ENCODE results near the gene FAM114A1. TPM values are rescaled to one million over a fixed set of nuclear protein-coding genes. Genes with fewer than 3 reads are reported as not detected.
"Not testable (repeated sequence)": the region's sequence is repeated elsewhere in the genome, so short reads cannot be mapped to it uniquely, and the experiment has no call there.

The FAM114A1 gene
- total RNA-seq, 3 donors from 2014 or later (not counting 1 experiment from before 2014, with no cell fraction given), result 0.31 to 0.70 TPM; not detected in 1

- H3K4me3 Mint-ChIP-seq, result no peak overlapping the region
- H3K36me3 Mint-ChIP-seq, result peaks cover 10% of the 10 kb centered on the region
- no peak for TF ChIP-seq CTCF (IDR thresholded peaks at IDR 0.05)
- no peaks in the 10 kb centered on the region for H3K4me1 Mint-ChIP-seq
- WGBS (ENCODE audit: insufficient coverage), result 35% methylated on average over 9 of the region's 10 CpGs
- H3K4me3 ChIP-seq (ENCODE audit: low read length), result no peak overlapping the region
- H3K4me1 ChIP-seq (ENCODE audit: control insufficient read depth, insufficient read depth, low read length), result no peaks in the 10 kb centered on the region
- H3K36me3 ChIP-seq (ENCODE audit: control insufficient read depth, insufficient read depth, low read length), result peaks cover 59% of the 10 kb centered on the region
- no peak for ATAC-seq
- no peaks in the 10 kb centered on the region for H3K9me3 Mint-ChIP-seq
- intact Hi-C loops (cut with micrococcal nuclease), result loop anchor here (10.0 kb wide), 1 partner anchor 149 kb away; no protein-coding TSS in a partner anchor
- peak overlapping the region in 1 of 2 donors; percentile 27 for H3K27ac Mint-ChIP-seq
- peak overlapping the region; percentile 17 for H3K27ac ChIP-seq (ENCODE audit: low read length)
- peak in 1 of 2 donors; percentile 18 for DNase-seq
- H3K27me3 Mint-ChIP-seq (ENCODE audit: low read depth in 2 of 2), result no peaks in the 10 kb centered on the region
- no peaks in the 10 kb centered on the region for H3K9me3 ChIP-seq (ENCODE audit: control insufficient read depth, insufficient read depth, low read length)
- no peaks in the 10 kb centered on the region for H3K27me3 ChIP-seq (ENCODE audit: control insufficient read depth, insufficient read depth, low read length)
Observed at GRCh38 chr4:38985410-38986100, 117.9 kb downstream of the FAM114A1 start.

GRCh38 chr4:38987491-38987890 lies 119.9 kb downstream of the FAM114A1 start:
- no peaks in the 10 kb centered on the region for H3K9me3 ChIP-seq (ENCODE audit: control insufficient read depth, insufficient read depth, low read length)
- Mint-ChIP-seq H3K27me3 (ENCODE audit: low read depth in 2 of 2) (no peaks in the 10 kb centered on the region), H3K36me3 (peaks cover 8% of the 10 kb centered on the region), H3K4me1 (no peaks in the 10 kb centered on the region), H3K9me3 (no peaks in the 10 kb centered on the region), H3K4me3 (no peak overlapping the region), H3K27ac (no peak overlapping the region)
- intact Hi-C loops (cut with micrococcal nuclease), result loop anchor here (10.0 kb wide), 1 partner anchor 147 kb away; no protein-coding TSS in a partner anchor
- ATAC-seq (no peak), DNase-seq (no peak)
- peaks cover 52% of the 10 kb centered on the region for H3K36me3 ChIP-seq (ENCODE audit: control insufficient read depth, insufficient read depth, low read length)
- no peaks in the 10 kb centered on the region for H3K4me1 ChIP-seq (ENCODE audit: control insufficient read depth, insufficient read depth, low read length)
- H3K27me3 ChIP-seq (ENCODE audit: control insufficient read depth, insufficient read depth, low read length), result no peaks in the 10 kb centered on the region
- TF ChIP-seq CTCF (IDR thresholded peaks at IDR 0.05), result no peak
- H3K27ac ChIP-seq (ENCODE audit: low read length), result no peak overlapping the region
- no peak overlapping the region for H3K4me3 ChIP-seq (ENCODE audit: low read length)

GRCh38 chr4:38988353-38988752 lies 120.7 kb downstream of the FAM114A1 start:
- not testable (repeated sequence) for H3K36me3 Mint-ChIP-seq; H3K4me3 Mint-ChIP-seq; H3K27ac Mint-ChIP-seq; H3K4me3 ChIP-seq (ENCODE audit: low read length); H3K9me3 Mint-ChIP-seq; H3K4me1 Mint-ChIP-seq; ATAC-seq; H3K27me3 ChIP-seq (ENCODE audit: control insufficient read depth, insufficient read depth, low read length); H3K4me1 ChIP-seq (ENCODE audit: control insufficient read depth, insufficient read depth, low read length); H3K27me3 Mint-ChIP-seq (ENCODE audit: low read depth in 2 of 2); H3K9me3 ChIP-seq (ENCODE audit: control insufficient read depth, insufficient read depth, low read length); DNase-seq; H3K27ac ChIP-seq (ENCODE audit: low read length)
- 97% methylated on average over 8 of the region's 9 CpGs for WGBS (ENCODE audit: insufficient coverage)
- peaks cover 46% of the 10 kb centered on the region for H3K36me3 ChIP-seq (ENCODE audit: control insufficient read depth, insufficient read depth, low read length)
- intact Hi-C loops (cut with micrococcal nuclease), result loop anchor here (10.0 kb wide), 1 partner anchor 146 kb away; no protein-coding TSS in a partner anchor

GRCh38 chr4:38989487-38989886 lies 121.9 kb downstream of the FAM114A1 start:
- no peaks in the 10 kb centered on the region for H3K4me1 Mint-ChIP-seq
- DNase-seq (no peak), ATAC-seq (no peak)
- 97% methylated on average over 4 of the region's 6 CpGs for WGBS (ENCODE audit: insufficient coverage)
- no peak overlapping the region for H3K4me3 ChIP-seq (ENCODE audit: low read length)
- TF ChIP-seq CTCF (IDR thresholded peaks at IDR 0.05), result no peak
- no peaks in the 10 kb centered on the region for H3K27me3 ChIP-seq (ENCODE audit: control insufficient read depth, insufficient read depth, low read length)
- peaks cover 42% of the 10 kb centered on the region for H3K36me3 ChIP-seq (ENCODE audit: control insufficient read depth, insufficient read depth, low read length)
- no peak overlapping the region for H3K27ac ChIP-seq (ENCODE audit: low read length)
- no peaks in the 10 kb centered on the region for H3K4me1 ChIP-seq (ENCODE audit: control insufficient read depth, insufficient read depth, low read length)
- H3K9me3 Mint-ChIP-seq, result no peaks in the 10 kb centered on the region
- no peak overlapping the region for H3K4me3 Mint-ChIP-seq
- no peaks in the 10 kb centered on the region for H3K27me3 Mint-ChIP-seq (ENCODE audit: low read depth in 2 of 2)
- H3K27ac Mint-ChIP-seq, result no peak overlapping the region
- no peaks in the 10 kb centered on the region for H3K9me3 ChIP-seq (ENCODE audit: control insufficient read depth, insufficient read depth, low read length)
- H3K36me3 Mint-ChIP-seq, result peaks cover 15% of the 10 kb centered on the region
- intact Hi-C loops (cut with micrococcal nuclease), result loop anchor here (10.0 kb wide), 1 partner anchor 145 kb away; no protein-coding TSS in a partner anchor

All from natural killer cell (primary cell).